C4-2B (cell line): ENCODE data around the gene DERL3.

ENCODE experiments used
- H3K27ac ChIP-seq: fragments of 450-650 bp; 2 replicates; pipeline ENCODE4 v1.5.1; 2017
- CTCF ChIP-seq: fragments of 450-650 bp; conservative IDR thresholded peaks from 2 replicates; pipeline ENCODE4 v1.5.1; 2017; ENCODE audit warnings: mild to moderate bottlenecking
- ZFX ChIP-seq: fragments of 450-650 bp; IDR thresholded peaks from 2 replicates; pipeline ENCODE4 v1.6.1; 2017

Gene DERL3

GRCh38 chr22:23856721-23857605, 18.2 kb upstream of the DERL3 start:
- peak overlapping the region; percentile 81 for H3K27ac ChIP-seq
- TF ChIP-seq ZFX (peak; percentile 44; the same call in 1 of the 2 replicates), CTCF (no peak; the same call in 1 of the 2 replicates)

- TF ChIP-seq ZFX (no peak), CTCF (no peak)
- no peak overlapping the region for H3K27ac ChIP-seq
Measured at GRCh38 chr22:23850136-23850611, 11.4 kb upstream of the DERL3 start.

GRCh38 chr22:23849009-23850006, 10.5 kb upstream of the DERL3 start:
- H3K27ac ChIP-seq, result peak overlapping the region; percentile 8; the same call in 1 of the 2 replicates
- TF ChIP-seq ZFX (peak; percentile 46; the same call in 1 of the 2 replicates), CTCF (peak; percentile 99)

GRCh38 chr22:23847991-23848864, 9.4 kb upstream of the DERL3 start:
- H3K27ac ChIP-seq, result no peak overlapping the region
- TF ChIP-seq ZFX, result no peak
- no peak for TF ChIP-seq CTCF

- H3K27ac ChIP-seq, result no peak overlapping the region
- TF ChIP-seq CTCF (no peak), ZFX (no peak)
Measured at GRCh38 chr22:23847310-23847920, 8.6 kb upstream of the DERL3 start.

- TF ChIP-seq ZFX (no peak), CTCF (no peak)
Measured at GRCh38 chr22:23846081-23846469, 7.3 kb upstream of the DERL3 start.

More at GRCh38 chr22:23846081-23846469, 7.3 kb upstream of the DERL3 start:
- no peak overlapping the region for H3K27ac ChIP-seq
